BJ (cell line): ENCODE measurements around the gene ANO7. TPM values are rescaled to one million over a fixed set of nuclear protein-coding genes. Genes with fewer than 3 reads are reported as not detected.

Experiments used
- CTCF ChIA-PET: fragments of 350-600 bp; formaldehyde crosslinking; extraction: SDS; loops from one replicate; lab custom pipeline; 2021; ENCODE audit warnings: antibody characterized with exemption, inconsistent platforms; lab: Yijun Ruan, JAX
- POLR2A ChIA-PET: fragments of 300-600 bp; sonication (Branson Sonifier 250); formaldehyde crosslinking; extraction: SDS; loops from one replicate; lab custom pipeline; 2021; ENCODE audit warnings: antibody characterized with exemption; lab: Charles Lee
- DNase-seq: peaks from one replicate; pipeline ENCODE4 v3.0.0-alpha.2; 2011; ENCODE audit warnings: low read depth
- H3K27me3 ChIP-seq: 2 replicates; pipeline ENCODE4 v1.6.0; 2011; ENCODE audit warnings: low read length; ENCODE audit not compliant: control insufficient read depth, insufficient read depth
- H3K36me3 ChIP-seq: 2 replicates; pipeline ENCODE4 v1.5.1; 2011; ENCODE audit warnings: low read length; ENCODE audit not compliant: control insufficient read depth, insufficient read depth
- H3K4me3 ChIP-seq: 2 replicates; pipeline ENCODE4 v1.5.1; 2011; ENCODE audit warnings: low read depth, mild to moderate bottlenecking, control low read depth, low read length
- polyA plus RNA-seq: library from polyadenylated mRNA; depleted of rRNA; stranded (reverse); fragments of >200 nt; gene quantifications from 2 replicates; pipeline ENCODE4 v1.2.3, GENCODE V29; 2011; rRNA removed
- TF ChIP-seq, protein P1 (sequence below): IDR thresholded peaks from 2 replicates; pipeline ENCODE4 v1.5.1; 2011; ENCODE audit warnings: low read depth, mild to moderate bottlenecking, control low read depth, inconsistent platforms, low read length, moderate library complexity; ENCODE audit not compliant: insufficient read depth

Gene ANO7
- polyA plus RNA-seq, 1 experiment = 0.74 TPM

DNA sequence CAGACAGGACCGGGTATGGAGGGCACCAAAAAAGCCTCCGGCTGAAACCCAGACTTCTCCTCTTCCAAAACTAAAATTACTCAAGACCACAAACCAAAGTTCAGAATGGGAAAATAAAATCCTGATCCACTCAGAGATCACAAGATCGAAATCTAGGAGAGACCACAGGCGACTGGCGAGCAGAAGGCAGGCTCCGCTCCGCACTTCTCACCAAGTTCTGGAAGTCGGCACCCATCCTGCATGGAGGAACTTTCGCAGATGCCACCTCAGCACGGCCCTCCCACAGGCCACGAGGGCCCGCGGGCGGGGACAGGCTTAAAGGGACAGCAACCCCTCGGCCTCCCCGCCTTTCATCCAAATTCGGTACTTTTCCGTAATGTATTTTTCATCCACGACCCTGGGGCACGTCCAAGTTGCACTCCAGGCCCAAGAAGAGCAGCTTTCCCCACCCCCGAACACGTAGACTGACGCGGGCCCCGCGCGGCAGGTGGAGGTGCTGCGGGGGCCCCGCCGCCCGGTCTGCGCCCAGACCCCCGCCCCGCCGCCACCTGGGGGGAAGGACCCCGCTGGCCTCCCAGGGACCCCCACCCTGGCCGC lies 83.3 kb downstream of the ANO7 start:
- ChIA-PET POLR2A (no interaction called here), CTCF (interaction anchor here (0.6 to 1.2 kb wide), 2 partner anchors 17 to 20 kb away, joined by 3 read pairs; no protein-coding TSS in a partner anchor)
- no peak for DNase-seq
- peak overlapping the region; percentile 73 for H3K4me3 ChIP-seq
- no peaks in the 10 kb centered on the region for H3K27me3 ChIP-seq
- TF ChIP-seq, protein P1, sequence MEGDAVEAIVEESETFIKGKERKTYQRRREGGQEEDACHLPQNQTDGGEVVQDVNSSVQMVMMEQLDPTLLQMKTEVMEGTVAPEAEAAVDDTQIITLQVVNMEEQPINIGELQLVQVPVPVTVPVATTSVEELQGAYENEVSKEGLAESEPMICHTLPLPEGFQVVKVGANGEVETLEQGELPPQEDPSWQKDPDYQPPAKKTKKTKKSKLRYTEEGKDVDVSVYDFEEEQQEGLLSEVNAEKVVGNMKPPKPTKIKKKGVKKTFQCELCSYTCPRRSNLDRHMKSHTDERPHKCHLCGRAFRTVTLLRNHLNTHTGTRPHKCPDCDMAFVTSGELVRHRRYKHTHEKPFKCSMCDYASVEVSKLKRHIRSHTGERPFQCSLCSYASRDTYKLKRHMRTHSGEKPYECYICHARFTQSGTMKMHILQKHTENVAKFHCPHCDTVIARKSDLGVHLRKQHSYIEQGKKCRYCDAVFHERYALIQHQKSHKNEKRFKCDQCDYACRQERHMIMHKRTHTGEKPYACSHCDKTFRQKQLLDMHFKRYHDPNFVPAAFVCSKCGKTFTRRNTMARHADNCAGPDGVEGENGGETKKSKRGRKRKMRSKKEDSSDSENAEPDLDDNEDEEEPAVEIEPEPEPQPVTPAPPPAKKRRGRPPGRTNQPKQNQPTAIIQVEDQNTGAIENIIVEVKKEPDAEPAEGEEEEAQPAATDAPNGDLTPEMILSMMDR = no peak
- peaks cover 10% of the 10 kb centered on the region for H3K36me3 ChIP-seq

DNA sequence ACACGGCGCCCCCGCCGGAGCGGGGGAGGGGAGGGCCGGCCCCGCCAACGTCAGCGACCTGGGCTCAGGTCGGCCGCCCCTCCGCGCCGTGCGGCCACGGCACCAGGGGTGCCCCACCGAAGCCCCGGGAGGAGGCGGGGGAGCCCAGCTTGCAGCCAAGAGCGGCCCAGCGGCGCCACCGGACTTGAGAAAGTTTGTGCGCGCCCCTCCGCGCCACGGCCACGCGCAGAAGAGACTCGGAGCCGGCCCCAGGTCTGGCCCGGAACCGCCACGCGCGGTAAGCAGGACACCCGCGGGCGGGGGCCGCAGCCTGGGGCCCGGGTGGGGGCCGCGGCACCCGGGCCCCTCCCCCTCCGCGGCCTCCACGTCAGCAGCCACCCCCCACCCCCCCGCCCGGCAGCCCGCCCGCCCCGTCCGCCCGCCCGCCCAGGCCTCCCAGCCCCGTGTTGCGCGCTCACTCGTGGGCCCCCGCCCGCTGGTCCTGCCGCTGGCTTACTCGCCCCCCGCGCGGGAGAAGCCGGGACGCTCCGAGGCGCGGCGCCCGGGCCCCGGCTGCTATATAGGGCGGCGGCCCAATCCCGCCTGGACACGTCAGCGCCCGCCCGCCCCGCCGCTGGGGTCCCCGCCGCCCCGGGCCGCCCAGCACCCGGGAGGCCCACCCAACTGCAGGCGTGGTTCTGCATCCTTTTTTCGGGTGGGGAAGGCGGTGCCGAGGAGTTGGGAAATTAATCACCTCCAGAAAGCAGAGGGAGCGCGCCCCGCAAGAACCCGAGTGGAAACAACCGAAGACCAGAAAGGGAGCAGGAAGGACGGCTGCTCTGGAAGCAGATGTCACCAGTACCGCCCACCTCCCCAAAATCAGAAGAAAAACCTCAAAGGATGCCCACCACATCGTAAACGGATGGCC lies 84.1 kb downstream of the ANO7 start:
- peak overlapping the region; percentile 73 for H3K4me3 ChIP-seq

DNA sequence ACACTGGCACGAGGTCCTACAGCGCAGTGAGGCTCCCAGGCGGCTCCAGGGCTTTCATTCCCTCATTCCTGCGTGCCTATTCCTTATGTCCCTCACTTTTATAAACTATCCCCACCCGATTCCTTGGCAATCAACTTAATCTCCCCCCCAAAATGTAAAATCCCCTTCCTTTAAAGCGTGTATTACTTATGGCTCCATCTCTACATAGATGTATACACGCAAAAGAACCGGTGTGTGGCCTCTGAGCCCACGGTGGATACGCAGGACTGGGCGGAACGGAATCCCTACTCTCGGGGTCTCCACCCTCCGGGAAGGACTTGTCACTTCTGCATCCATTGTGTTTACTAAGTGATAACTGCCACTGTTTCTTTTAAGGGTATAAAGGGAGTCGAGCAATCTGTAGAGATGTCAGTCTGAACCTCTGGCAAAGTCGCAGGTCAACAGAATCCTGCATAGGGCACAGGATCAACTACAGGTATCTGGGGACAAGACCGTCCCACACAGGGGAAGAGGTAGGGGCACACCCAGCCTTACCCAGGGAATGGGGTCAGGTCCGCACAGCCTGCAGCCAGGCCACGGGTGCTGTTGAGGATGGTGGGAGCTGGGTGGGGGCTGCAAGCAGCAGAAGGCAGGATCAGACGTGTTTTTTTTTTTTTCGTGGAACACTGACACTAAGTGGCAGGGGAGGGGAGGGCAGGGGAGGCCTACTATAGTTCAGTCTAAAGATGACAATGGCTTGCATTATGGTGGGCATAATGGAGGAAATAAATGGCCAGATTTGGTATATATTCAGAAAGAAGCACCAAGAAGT lies 84.9 kb downstream of the ANO7 start:
- Histone ChIP-seq H3K27me3 (no peaks in the 10 kb centered on the region), H3K36me3 (no peaks in the 10 kb centered on the region; the same call in 1 of the 2 replicates), H3K4me3 (peak overlapping the region; percentile 73)
- TF ChIP-seq, protein P1 = no peak
- DNase-seq = no peak
- POLR2A ChIA-PET = no interaction called here
- CTCF ChIA-PET = interaction anchor here (1.6 kb wide), 1 partner anchor 21 kb away, joined by 3 read pairs; no protein-coding TSS in a partner anchor

More for the DNA sequence above, 84.1 kb downstream of the ANO7 start:
- ChIA-PET POLR2A (no interaction called here), CTCF (interaction anchor here (0.6 kb wide), 1 partner anchor 20 kb away, joined by 3 read pairs; no protein-coding TSS in a partner anchor)
- H3K27me3 ChIP-seq = no peaks in the 10 kb centered on the region
- peaks cover 6% of the 10 kb centered on the region for H3K36me3 ChIP-seq
- TF ChIP-seq, protein P1 = no peak
- DNase-seq = no peak

DNA sequence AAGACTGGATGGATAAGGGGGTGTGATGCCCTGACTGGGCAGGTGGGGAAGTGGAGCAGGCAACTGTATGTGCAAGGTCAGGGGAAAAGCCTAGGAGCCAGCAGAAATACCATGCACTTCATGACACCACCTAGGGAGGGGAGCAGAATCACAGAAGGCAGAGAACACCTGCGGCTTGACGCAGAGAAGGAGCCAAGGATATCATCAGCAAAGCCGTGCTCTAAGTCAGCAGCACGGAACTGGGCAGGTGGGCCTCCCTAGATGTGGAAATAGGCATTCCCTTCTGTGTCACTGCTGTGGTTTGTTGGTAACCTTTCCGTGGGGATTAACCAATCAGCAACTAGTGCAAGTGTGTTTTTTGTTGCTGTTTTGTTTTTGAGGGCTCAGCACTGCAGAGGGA lies 85.7 kb downstream of the ANO7 start:
- Histone ChIP-seq H3K4me3 (no peak overlapping the region), H3K36me3 (no peaks in the 10 kb centered on the region), H3K27me3 (no peaks in the 10 kb centered on the region)
- CTCF ChIA-PET = interaction anchor here (1.6 kb wide), 1 partner anchor 20 kb away, joined by 3 read pairs; no protein-coding TSS in a partner anchor
- no peak for DNase-seq
- POLR2A ChIA-PET = no interaction called here
- TF ChIP-seq, protein P1 = no peak

Other genes with a start within 250 kb of the ANO7 start
- gene SNED1, start 190.1 kb upstream of the ANO7 start, polyA plus RNA-seq = 1.8 and 3.9 TPM in 2 replicates
- 32.0 and 33.6 TPM in 2 replicates for gene MTERF4, start 86.4 kb upstream of the ANO7 start, polyA plus RNA-seq
- 1.9 and 3.4 TPM in 2 replicates for gene PASK, start 39.2 kb upstream of the ANO7 start, polyA plus RNA-seq
- 45.8 and 63.0 TPM in 2 replicates for gene PPP1R7, start 38.2 kb upstream of the ANO7 start, polyA plus RNA-seq
- gene HDLBP, start 127.0 kb downstream of the ANO7 start, polyA plus RNA-seq = 738 and 948 TPM in 2 replicates
- gene SEPTIN2, start 127.2 kb downstream of the ANO7 start, polyA plus RNA-seq = 336 and 712 TPM in 2 replicates
- 28.7 and 30.0 TPM in 2 replicates for gene FARP2, start 167.6 kb downstream of the ANO7 start, polyA plus RNA-seq